Neural cell (in vitro differentiated cells): ENCODE results near the gene FBXL5. TPM values are rescaled to one million over a fixed set of nuclear protein-coding genes. Genes with fewer than 3 reads are reported as not detected.

Experiments used
- H2AFZ ChIP-seq: fragments of 200-600, 300-800 bp; sonication (generic), shearing (Covaris generic); 2 replicates; pipeline ENCODE4 v1.6.0; 2014; ENCODE audit warnings: low read depth, mild to moderate bottlenecking, antibody characterized with exemption, low read length, moderate library complexity
- H3F3A ChIP-seq: fragments of 200-600 bp; shearing (Covaris generic); 2 replicates; pipeline ENCODE4 v1.6.1; 2016; ENCODE audit warnings: mild to moderate bottlenecking, moderate library complexity, mixed read lengths, antibody characterized with exemption, low read length; ENCODE audit not compliant: insufficient read depth, poor library complexity, severe bottlenecking
- H3K27ac ChIP-seq: fragments of 200-600, 300-800 bp; sonication (generic), shearing (Covaris generic); 2 replicates; pipeline ENCODE4 v1.5.1; 2014; ENCODE audit warnings: mild to moderate bottlenecking, low read length, moderate library complexity
- H3K27me3 ChIP-seq: fragments of 300-800, 200-600 bp; sonication (generic), shearing (Covaris generic); 2 replicates; pipeline ENCODE4 v1.6.0; 2014; ENCODE audit warnings: mild to moderate bottlenecking, low read depth, low read length, moderate library complexity; ENCODE audit not compliant: insufficient read depth
- H3K36me3 ChIP-seq: fragments of 300-800, 200-600 bp; sonication (generic), shearing (Covaris generic); 2 replicates; pipeline ENCODE4 v1.5.1; 2014; ENCODE audit warnings: mild to moderate bottlenecking, antibody characterized with exemption, low read length, moderate library complexity; ENCODE audit not compliant: insufficient read depth
- H3K4me2 ChIP-seq: fragments of 300-800, 200-600 bp; sonication (generic), shearing (Covaris generic); 2 replicates; pipeline ENCODE4 v1.6.0; 2014; ENCODE audit warnings: mild to moderate bottlenecking, low read length
- H3K4me3 ChIP-seq: fragments of 300-800, 200-600 bp; sonication (generic), shearing (Covaris generic); 2 replicates; pipeline ENCODE4 v1.5.1; 2014; ENCODE audit warnings: mild to moderate bottlenecking, low read length, moderate library complexity
- H3K79me2 ChIP-seq: fragments of 200-600 bp; shearing (Covaris generic); replicated peaks from 2 replicates; pipeline ENCODE4 v1.6.0; 2014; ENCODE audit warnings: mild to moderate bottlenecking, low read length, moderate library complexity; ENCODE audit not compliant: insufficient read depth
- H3K9ac ChIP-seq: fragments of 300-800, 200-600 bp; sonication (generic), shearing (Covaris generic); 2 replicates; pipeline ENCODE4 v1.6.1; 2016; ENCODE audit warnings: mild to moderate bottlenecking, low read length, mixed read lengths
- H3K9me2 ChIP-seq: fragments of 200-600 bp; shearing (Covaris generic); 2 replicates; pipeline ENCODE4 v1.6.1; 2016; ENCODE audit warnings: mild to moderate bottlenecking, low read length, mixed read lengths; ENCODE audit not compliant: insufficient read depth
- H3K9me3 ChIP-seq: fragments of 200-600, 300-800 bp; sonication (generic), shearing (Covaris generic); 2 replicates; pipeline ENCODE4 v1.6.1; 2016; ENCODE audit warnings: mild to moderate bottlenecking, mixed run types, low read length, moderate library complexity, mixed read lengths
- H4K20me1 ChIP-seq: fragments of 200-600 bp; shearing (Covaris generic); 2 replicates; pipeline ENCODE4 v1.6.1; 2016; ENCODE audit warnings: mild to moderate bottlenecking, mixed run types; ENCODE audit not compliant: insufficient read depth
- CTCF ChIP-seq: fragments of 450-650 bp; IDR thresholded peaks from 2 replicates; pipeline ENCODE4 v1.5.1; 2014; ENCODE audit warnings: antibody characterized with exemption, mild to moderate bottlenecking, moderate library complexity; ENCODE audit not compliant: poor library complexity, severe bottlenecking
- EP300 ChIP-seq: fragments of 450-650 bp; conservative IDR thresholded peaks from 2 replicates; pipeline ENCODE4 v1.6.1; 2014; ENCODE audit warnings: antibody characterized with exemption, mild to moderate bottlenecking, moderate library complexity; ENCODE audit not compliant: poor library complexity, severe bottlenecking
- EZH2 ChIP-seq: fragments of 200-600, 300-800 bp; shearing (Covaris generic), sonication (generic); IDR thresholded peaks from 2 replicates; pipeline ENCODE4 v1.6.1; 2014; ENCODE audit warnings: antibody characterized with exemption, low read length, borderline replicate concordance, mild to moderate bottlenecking; ENCODE audit not compliant: insufficient read depth, poor library complexity, severe bottlenecking
- MXI1 ChIP-seq: fragments of 450-650 bp; conservative IDR thresholded peaks from 2 replicates; pipeline ENCODE4 v1.6.1; 2014; ENCODE audit warnings: antibody characterized with exemption, mild to moderate bottlenecking; ENCODE audit not compliant: poor library complexity, severe bottlenecking
- POLR2AphosphoS5 ChIP-seq: IDR thresholded peaks from 2 replicates; pipeline ENCODE4 v1.6.1; 2012
- RAD21 ChIP-seq: fragments of 450-650 bp; conservative IDR thresholded peaks from 2 replicates; pipeline ENCODE4 v1.6.1; 2014; ENCODE audit warnings: antibody characterized with exemption, mild to moderate bottlenecking, moderate library complexity
- REST ChIP-seq: IDR thresholded peaks from 2 replicates; pipeline ENCODE4 v1.6.1; 2012; ENCODE audit warnings: borderline replicate concordance
- SMC3 ChIP-seq: fragments of 450-650 bp; conservative IDR thresholded peaks from 2 replicates; pipeline ENCODE4 v1.6.1; 2014; ENCODE audit warnings: antibody characterized with exemption, mild to moderate bottlenecking, moderate library complexity; ENCODE audit not compliant: poor library complexity
- TAF1 ChIP-seq: IDR thresholded peaks from 2 replicates; pipeline ENCODE4 v1.6.1; 2012; ENCODE audit warnings: low read depth
- polyA plus RNA-seq: library from polyadenylated mRNA; depleted of rRNA; stranded (reverse); fragments of >200 nt; gene quantifications from 2 replicates; pipeline ENCODE4 v1.2.3, GENCODE V29; 2014

The FBXL5 gene
- polyA plus RNA-seq, 1 donor from 2014 or later, result 70.6 TPM

GRCh38 chr4:15657366-15657765 lies 2.2 kb upstream of the FBXL5 start:
- no peak overlapping the region for H3K4me3 ChIP-seq
- peaks cover 19% of the 10 kb centered on the region for H3K79me2 ChIP-seq
- H3K4me2 ChIP-seq, result no peak overlapping the region
- H3K9ac ChIP-seq, result no peak overlapping the region
- no peak overlapping the region for H3K27ac ChIP-seq
- no peaks in the 10 kb centered on the region for H4K20me1 ChIP-seq
- no peaks in the 10 kb centered on the region for H3K27me3 ChIP-seq
- H2AFZ ChIP-seq, result no peak overlapping the region
- H3K9me2 ChIP-seq, result no peaks in the 10 kb centered on the region
- H3F3A ChIP-seq, result peaks cover 10% of the 10 kb centered on the region
- no peaks in the 10 kb centered on the region for H3K36me3 ChIP-seq
- no peaks in the 10 kb centered on the region for H3K9me3 ChIP-seq
- no peak for TF ChIP-seq POLR2AphosphoS5
- TF ChIP-seq SMC3, result no peak
- TF ChIP-seq RAD21, result no peak
- no peak for TF ChIP-seq EP300
- TF ChIP-seq TAF1, result no peak
- no peak for TF ChIP-seq MXI1
- TF ChIP-seq EZH2, result no peak
- no peak for TF ChIP-seq REST
- no peak for TF ChIP-seq CTCF

- Histone ChIP-seq H3K9me3 (no peaks in the 10 kb centered on the region), H3K79me2 (peaks cover 32% of the 10 kb centered on the region), H3K9ac (peak overlapping the region; percentile 92), H3K27ac (peak overlapping the region; percentile 98), H3K9me2 (no peaks in the 10 kb centered on the region), H3K27me3 (no peaks in the 10 kb centered on the region), H3F3A (peaks cover 15% of the 10 kb centered on the region), H2AFZ (peak overlapping the region; percentile 97), H4K20me1 (no peaks in the 10 kb centered on the region), H3K36me3 (no peaks in the 10 kb centered on the region), H3K4me2 (peak overlapping the region; percentile 69), H3K4me3 (peak overlapping the region; percentile 82)
- TF ChIP-seq EZH2, result no peak
- TF ChIP-seq MXI1, result no peak
- no peak for TF ChIP-seq SMC3
- TF ChIP-seq CTCF, result no peak
- TF ChIP-seq REST, result no peak
- TF ChIP-seq RAD21, result no peak
- no peak for TF ChIP-seq POLR2AphosphoS5
- TF ChIP-seq EP300, result no peak
- TF ChIP-seq TAF1, result no peak
Measured at GRCh38 chr4:15656038-15656470, 897 bp upstream of the FBXL5 start.
